ENCODE data around the gene PTCH2. TPM values are rescaled to one million over a fixed set of nuclear protein-coding genes. Genes with fewer than 3 reads are reported as not detected.
"Not testable (repeated sequence)": the region's sequence is repeated elsewhere in the genome, so short reads cannot be mapped to it uniquely, and the experiment has no call there.

The PTCH2 gene
- total RNA-seq, 2 donors from 2014 or later = 1.5 to 1.6 TPM

DNA sequence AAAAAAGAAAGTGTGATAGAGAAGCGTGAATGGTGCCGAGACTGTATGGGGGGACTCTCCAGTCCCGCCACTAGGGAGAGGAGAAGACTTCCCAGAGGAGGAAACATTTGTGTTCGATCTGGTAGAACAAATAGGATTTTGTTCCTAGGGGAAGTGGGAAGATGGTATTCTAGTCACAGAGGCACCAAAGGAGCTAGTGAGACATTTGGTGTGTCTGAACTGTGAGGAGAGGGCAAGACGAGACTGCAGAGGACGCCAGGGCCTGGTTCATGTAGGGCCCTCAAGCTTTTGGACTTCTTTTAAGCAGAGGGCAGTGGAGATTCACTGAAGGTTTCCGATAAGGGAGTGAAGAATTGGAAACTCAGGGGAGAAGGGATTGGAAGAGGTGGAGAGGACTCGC, 31.8 kb downstream of the PTCH2 start:
- Mint-ChIP-seq H3K27me3 (ENCODE audit: insufficient read depth) (peaks cover 5% of the 10 kb centered on the region), H3K36me3 (ENCODE audit: low read depth) (peaks cover 6% of the 10 kb centered on the region), H3K27ac (no peak overlapping the region), H3K4me1 (peaks cover 43% of the 10 kb centered on the region), H3K4me3 (no peak overlapping the region), H3K9me3 (no peaks in the 10 kb centered on the region)
- Histone ChIP-seq H3K27me3 (ENCODE audit: control insufficient read depth, insufficient read depth, low read length, poor library complexity, severe bottlenecking) (no peaks in the 10 kb centered on the region), H3K4me1 (ENCODE audit: control insufficient read depth, insufficient read depth, low read length) (peaks cover 32% of the 10 kb centered on the region), H3K9me3 (ENCODE audit: control insufficient read depth, low read length) (no peaks in the 10 kb centered on the region), H3K27ac (ENCODE audit: low read depth, low read length) (no peak overlapping the region), H3K9ac (ENCODE audit: extremely low read depth, low read length, poor library complexity, severe bottlenecking) (no peak overlapping the region), H3K4me3 (ENCODE audit: low read length) (no peak overlapping the region), H3K36me3 (ENCODE audit: control insufficient read depth, insufficient read depth, low read length) (peaks cover 7% of the 10 kb centered on the region)
- peak; percentile 35 for TF ChIP-seq CTCF (conservative IDR thresholded peaks at IDR 0.05)
- WGBS, 2 experiments (ENCODE audit: insufficient coverage in 1 of 2, insufficient read length in 1 of 2) = 87 to 88% methylated on average over 5 to 8 of the region's 8 CpGs
- peak; percentile 47 for DNase-seq

DNA sequence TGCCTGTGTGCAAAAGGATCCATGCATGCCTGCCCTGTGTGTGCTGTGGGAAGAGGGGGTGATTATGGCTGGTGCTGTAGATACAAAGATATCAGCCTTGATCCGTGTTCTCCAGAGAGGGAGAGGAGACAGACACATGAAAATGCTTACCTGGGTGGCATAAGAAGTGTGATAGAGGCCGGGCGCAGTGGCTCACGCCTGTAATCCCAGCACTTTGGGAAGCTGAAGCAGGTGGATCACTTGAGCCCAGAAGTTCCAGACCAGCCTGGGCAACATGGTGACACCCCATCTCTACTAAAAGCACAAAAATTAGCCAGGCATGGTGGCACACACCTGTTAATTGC, 32.3 kb downstream of the PTCH2 start:
- H3K4me3 Mint-ChIP-seq; H3K27me3 ChIP-seq (ENCODE audit: control insufficient read depth, insufficient read depth, low read length, poor library complexity, severe bottlenecking); H3K36me3 Mint-ChIP-seq (ENCODE audit: low read depth); H3K27ac Mint-ChIP-seq; H3K9ac ChIP-seq (ENCODE audit: extremely low read depth, low read length, poor library complexity, severe bottlenecking); H3K9me3 Mint-ChIP-seq; DNase-seq; H3K4me3 ChIP-seq (ENCODE audit: low read length); H3K36me3 ChIP-seq (ENCODE audit: control insufficient read depth, insufficient read depth, low read length); H3K9me3 ChIP-seq (ENCODE audit: control insufficient read depth, low read length); H3K27me3 Mint-ChIP-seq (ENCODE audit: insufficient read depth); H3K27ac ChIP-seq (ENCODE audit: low read depth, low read length): not testable (repeated sequence)
- peaks cover 43% of the 10 kb centered on the region for H3K4me1 Mint-ChIP-seq
- H3K4me1 ChIP-seq (ENCODE audit: control insufficient read depth, insufficient read depth, low read length) = peaks cover 32% of the 10 kb centered on the region
- 86 to 93% methylated on average over 3 to 4 of the region's 4 CpGs for WGBS, 2 experiments (ENCODE audit: insufficient coverage in 1 of 2, insufficient read length in 1 of 2)

GRCh38 chr1:44810101-44810761, 32.8 kb downstream of the PTCH2 start:
- H3K9me3 Mint-ChIP-seq = no peaks in the 10 kb centered on the region
- no peak for TF ChIP-seq CTCF (conservative IDR thresholded peaks at IDR 0.05)
- H3K4me1 ChIP-seq (ENCODE audit: control insufficient read depth, insufficient read depth, low read length) = peaks cover 32% of the 10 kb centered on the region

More at GRCh38 chr1:44810101-44810761, 32.8 kb downstream of the PTCH2 start:
- Histone ChIP-seq H3K27ac (ENCODE audit: low read depth, low read length) (no peak overlapping the region), H3K27me3 (ENCODE audit: control insufficient read depth, insufficient read depth, low read length, poor library complexity, severe bottlenecking) (no peaks in the 10 kb centered on the region), H3K36me3 (ENCODE audit: control insufficient read depth, insufficient read depth, low read length) (peaks cover 7% of the 10 kb centered on the region), H3K9ac (ENCODE audit: extremely low read depth, low read length, poor library complexity, severe bottlenecking) (no peak overlapping the region), H3K9me3 (ENCODE audit: control insufficient read depth, low read length) (no peaks in the 10 kb centered on the region), H3K4me3 (ENCODE audit: low read length) (no peak overlapping the region)
- DNase-seq = peak; percentile 41
- WGBS, 2 experiments (ENCODE audit: insufficient coverage in 1 of 2, insufficient read length in 1 of 2) = 90 to 94% methylated on average over 5 to 12 of the region's 12 CpGs
- Mint-ChIP-seq H3K36me3 (ENCODE audit: low read depth) (peaks cover 6% of the 10 kb centered on the region), H3K4me3 (no peak overlapping the region), H3K27ac (no peak overlapping the region), H3K4me1 (peaks cover 38% of the 10 kb centered on the region), H3K27me3 (ENCODE audit: insufficient read depth) (peaks cover 5% of the 10 kb centered on the region)

All from endodermal cell (in vitro differentiated cells).